HUES6 (cell line): ENCODE data around the gene ITPKC.

Source experiments
- H3K27ac ChIP-seq: 2 replicates; pipeline ENCODE4 v1.7.0; 2013; ENCODE audit warnings: low read depth, mild to moderate bottlenecking, low read length, inconsistent platforms
- H3K27me3 ChIP-seq: 2 replicates; pipeline ENCODE4 v1.6.1; 2013; ENCODE audit warnings: low read length; ENCODE audit not compliant: control insufficient read depth, insufficient read depth
- H3K36me3 ChIP-seq: 2 replicates; pipeline ENCODE4 v1.6.1; 2013; ENCODE audit warnings: low read length; ENCODE audit not compliant: control insufficient read depth, insufficient read depth
- H3K4me1 ChIP-seq: 2 replicates; pipeline ENCODE4 v1.6.1; 2013; ENCODE audit warnings: low read length; ENCODE audit not compliant: control insufficient read depth, insufficient read depth
- H3K4me3 ChIP-seq: 2 replicates; pipeline ENCODE4 v1.5.1; 2013; ENCODE audit warnings: low read depth, low read length
- H3K9ac ChIP-seq: one replicate; pipeline ENCODE4 v1.6.1; 2013; ENCODE audit warnings: mild to moderate bottlenecking, low read length
- H3K9me3 ChIP-seq: 2 replicates; pipeline ENCODE4 v1.6.1; 2013; ENCODE audit warnings: low read depth, low read length; ENCODE audit not compliant: control insufficient read depth, insufficient read depth

ITPKC gene

GRCh38 chr19:40690693-40691420 lies 26.1 kb upstream of the ITPKC start:
- H3K36me3 ChIP-seq, result peaks cover 32% of the 10 kb centered on the region
- no peaks in the 10 kb centered on the region for H3K9me3 ChIP-seq
- peaks cover 20% of the 10 kb centered on the region for H3K4me1 ChIP-seq
- peak overlapping the region; percentile 93 for H3K27ac ChIP-seq
- peak overlapping the region; percentile 88 for H3K9ac ChIP-seq
- peak overlapping the region; percentile 93 for H3K4me3 ChIP-seq
- no peaks in the 10 kb centered on the region for H3K27me3 ChIP-seq

- peak overlapping the region; percentile 76 for H3K4me3 ChIP-seq
- H3K36me3 ChIP-seq, result peaks cover 30% of the 10 kb centered on the region
- no peak overlapping the region for H3K27ac ChIP-seq
- H3K27me3 ChIP-seq, result no peaks in the 10 kb centered on the region
- peaks cover 20% of the 10 kb centered on the region for H3K4me1 ChIP-seq
- no peaks in the 10 kb centered on the region for H3K9me3 ChIP-seq
- peak overlapping the region; percentile 88 for H3K9ac ChIP-seq
Measured at GRCh38 chr19:40691421-40692211, 25.3 kb upstream of the ITPKC start.

GRCh38 chr19:40692212-40692551 lies 24.7 kb upstream of the ITPKC start:
- no peaks in the 10 kb centered on the region for H3K27me3 ChIP-seq
- no peaks in the 10 kb centered on the region for H3K9me3 ChIP-seq
- H3K9ac ChIP-seq, result no peak overlapping the region
- H3K4me1 ChIP-seq, result peaks cover 20% of the 10 kb centered on the region
- H3K36me3 ChIP-seq, result peaks cover 34% of the 10 kb centered on the region
- H3K4me3 ChIP-seq, result no peak overlapping the region
- no peak overlapping the region for H3K27ac ChIP-seq

GRCh38 chr19:40693150-40693788 lies 23.6 kb upstream of the ITPKC start:
- H3K36me3 ChIP-seq, result peaks cover 35% of the 10 kb centered on the region
- no peak overlapping the region for H3K9ac ChIP-seq
- H3K27ac ChIP-seq, result no peak overlapping the region
- no peaks in the 10 kb centered on the region for H3K27me3 ChIP-seq
- H3K9me3 ChIP-seq, result no peaks in the 10 kb centered on the region
- H3K4me3 ChIP-seq, result no peak overlapping the region
- H3K4me1 ChIP-seq, result peaks cover 20% of the 10 kb centered on the region

GRCh38 chr19:40693896-40694295 lies 23.0 kb upstream of the ITPKC start:
- no peaks in the 10 kb centered on the region for H3K9me3 ChIP-seq
- H3K36me3 ChIP-seq, result peaks cover 39% of the 10 kb centered on the region
- H3K27me3 ChIP-seq, result no peaks in the 10 kb centered on the region
- H3K4me1 ChIP-seq, result peaks cover 20% of the 10 kb centered on the region
- H3K9ac ChIP-seq, result no peak overlapping the region
- H3K4me3 ChIP-seq, result no peak overlapping the region
- H3K27ac ChIP-seq, result no peak overlapping the region

- Histone ChIP-seq H3K27ac (no peak overlapping the region), H3K27me3 (no peaks in the 10 kb centered on the region), H3K4me1 (peaks cover 15% of the 10 kb centered on the region), H3K9ac (no peak overlapping the region), H3K9me3 (no peaks in the 10 kb centered on the region), H3K4me3 (no peak overlapping the region), H3K36me3 (peaks cover 54% of the 10 kb centered on the region)
Measured at GRCh38 chr19:40695881-40696280, 21.0 kb upstream of the ITPKC start.

GRCh38 chr19:40697007-40697406 lies 19.9 kb upstream of the ITPKC start:
- Histone ChIP-seq H3K36me3 (peaks cover 65% of the 10 kb centered on the region), H3K27me3 (no peaks in the 10 kb centered on the region), H3K9me3 (no peaks in the 10 kb centered on the region), H3K4me1 (peaks cover 5% of the 10 kb centered on the region; the same call in 1 of the 2 replicates), H3K27ac (no peak overlapping the region), H3K4me3 (no peak overlapping the region), H3K9ac (no peak overlapping the region)

GRCh38 chr19:40700083-40700482 lies 16.8 kb upstream of the ITPKC start:
- Histone ChIP-seq H3K4me3 (no peak overlapping the region), H3K9ac (no peak overlapping the region), H3K9me3 (no peaks in the 10 kb centered on the region), H3K36me3 (peaks cover 74% of the 10 kb centered on the region), H3K27me3 (no peaks in the 10 kb centered on the region), H3K4me1 (no peaks in the 10 kb centered on the region), H3K27ac (no peak overlapping the region)

- H3K27me3 ChIP-seq, result no peaks in the 10 kb centered on the region
- H3K27ac ChIP-seq, result no peak overlapping the region
- no peaks in the 10 kb centered on the region for H3K4me1 ChIP-seq
- no peak overlapping the region for H3K9ac ChIP-seq
- H3K36me3 ChIP-seq, result peaks cover 78% of the 10 kb centered on the region
- H3K9me3 ChIP-seq, result no peaks in the 10 kb centered on the region
- H3K4me3 ChIP-seq, result no peak overlapping the region
Measured at GRCh38 chr19:40701758-40702157, 15.2 kb upstream of the ITPKC start.

GRCh38 chr19:40702337-40703012 lies 14.4 kb upstream of the ITPKC start:
- no peak overlapping the region for H3K27ac ChIP-seq

More at GRCh38 chr19:40702337-40703012, 14.4 kb upstream of the ITPKC start:
- Histone ChIP-seq H3K4me1 (no peaks in the 10 kb centered on the region), H3K27me3 (no peaks in the 10 kb centered on the region), H3K36me3 (peaks cover 77% of the 10 kb centered on the region), H3K9me3 (no peaks in the 10 kb centered on the region), H3K9ac (peak overlapping the region; percentile 32), H3K4me3 (no peak overlapping the region)
